AG09319 (cell line): ENCODE data around the gene SH3PXD2A.
"Not testable (repeated sequence)": the region's sequence is repeated elsewhere in the genome, so short reads cannot be mapped to it uniquely, and the experiment has no call there.

Source experiments
- DNase-seq: peaks from one replicate; pipeline ENCODE4 v3.0.0-alpha.2; 2010; ENCODE audit warnings: low read depth; ENCODE audit errors: extremely low read depth
- CTCF ChIP-seq: IDR thresholded peaks from 2 replicates; pipeline ENCODE4 v1.5.1; 2011; ENCODE audit warnings: low read depth, mild to moderate bottlenecking, inconsistent platforms, low read length, moderate library complexity

SH3PXD2A gene

GRCh38 chr10:103633846-103634245 lies 221.5 kb downstream of the SH3PXD2A start:
- no peak for TF ChIP-seq CTCF
- DNase-seq, result no peak

- DNase-seq, result not testable (repeated sequence)
These were observed 222.5 kb downstream of the SH3PXD2A start for GRCh38 chr10:103632871-103633270.

- DNase-seq, result no peak
- no peak for TF ChIP-seq CTCF
These were observed 223.1 kb downstream of the SH3PXD2A start for GRCh38 chr10:103632247-103632642.

GRCh38 chr10:103630156-103630555 lies 225.2 kb downstream of the SH3PXD2A start:
- TF ChIP-seq CTCF, result no peak
- DNase-seq, result no peak

- DNase-seq, result no peak
- no peak for TF ChIP-seq CTCF
These were observed 225.8 kb downstream of the SH3PXD2A start for GRCh38 chr10:103629581-103629980.

GRCh38 chr10:103627893-103628292 lies 227.5 kb downstream of the SH3PXD2A start:
- no peak for TF ChIP-seq CTCF
- no peak for DNase-seq

GRCh38 chr10:103627111-103627892 lies 228.1 kb downstream of the SH3PXD2A start:
- no peak for DNase-seq
- TF ChIP-seq CTCF, result no peak

GRCh38 chr10:103626178-103626577 lies 229.2 kb downstream of the SH3PXD2A start:
- no peak for DNase-seq
- TF ChIP-seq CTCF, result no peak
